HG03575 (cell line): Measurements from ENCODE around the gene PGC.

Source experiments
- ATAC-seq: cut with Tn5 transposase; IDR thresholded peaks from one replicate; pipeline ENCODE4 v1.9.1; 2021; ENCODE audit not compliant: unreplicated experiment, insufficient number of reproducible peaks, low FRiP score; ENCODE audit errors: extremely low read depth

PGC gene

DNA sequence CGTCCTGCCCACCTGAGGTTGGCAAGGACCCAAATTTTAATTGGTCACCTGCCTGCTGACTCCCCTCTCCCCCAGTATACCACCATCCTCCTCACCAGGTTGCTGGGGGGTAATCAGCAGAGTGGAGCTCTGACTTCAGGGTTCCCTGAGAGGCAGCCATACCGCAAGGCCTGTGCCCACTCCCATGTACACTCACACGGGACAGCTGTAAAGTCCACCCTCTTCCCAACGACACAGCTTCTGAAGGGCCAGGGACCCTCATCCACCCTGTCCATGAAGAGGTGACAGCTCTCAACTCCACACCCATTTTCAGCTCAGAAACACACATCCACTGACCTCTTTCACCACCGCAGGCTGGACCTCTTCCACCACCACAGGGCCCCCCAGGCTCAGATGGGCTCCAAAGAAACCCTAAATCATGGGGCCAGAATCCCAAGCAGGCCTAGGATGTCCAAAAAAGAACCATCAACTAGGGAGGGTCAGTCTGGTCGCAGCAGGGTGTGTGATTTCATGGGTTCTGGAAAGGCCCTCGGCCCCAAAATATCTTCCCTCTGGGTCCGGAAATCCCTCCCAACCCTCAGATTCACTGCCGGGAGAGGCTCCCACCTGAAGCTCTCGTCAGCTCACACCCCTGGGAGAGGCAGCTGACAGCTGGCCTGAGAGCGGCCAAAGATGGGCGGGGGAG, 41.7 kb downstream of the PGC start:
- no peak for ATAC-seq

DNA sequence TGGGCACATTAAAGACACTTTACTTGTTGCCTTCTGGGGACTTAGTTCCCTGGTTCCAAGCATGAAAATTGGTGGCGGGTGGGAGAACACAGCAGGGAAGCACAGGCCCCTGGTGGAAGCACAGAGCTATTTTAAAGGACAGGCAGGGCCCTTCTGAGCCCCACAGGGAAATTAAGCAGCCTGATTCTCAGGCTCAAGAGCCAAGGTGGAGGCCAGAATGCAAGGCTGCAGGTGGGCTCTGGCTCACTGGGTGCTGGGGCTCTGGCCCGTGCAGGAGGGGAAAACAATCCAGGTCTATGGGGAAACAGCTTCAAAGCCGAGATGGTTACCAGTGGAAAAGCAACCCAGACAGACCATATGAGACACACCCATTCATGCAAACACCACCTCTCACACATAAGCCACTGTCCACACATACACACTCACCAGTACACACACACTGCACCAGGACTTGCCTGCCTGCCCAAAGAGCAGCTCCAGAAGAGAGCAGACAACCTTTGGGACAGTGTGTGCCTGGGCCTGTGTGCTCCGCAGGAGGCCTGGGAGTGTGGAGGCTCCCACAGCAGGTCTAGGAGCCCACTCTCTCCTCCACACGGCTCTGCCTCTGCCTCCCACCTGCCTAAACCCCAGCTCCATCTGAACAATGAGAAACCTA, 42.4 kb downstream of the PGC start:
- ATAC-seq = no peak

DNA sequence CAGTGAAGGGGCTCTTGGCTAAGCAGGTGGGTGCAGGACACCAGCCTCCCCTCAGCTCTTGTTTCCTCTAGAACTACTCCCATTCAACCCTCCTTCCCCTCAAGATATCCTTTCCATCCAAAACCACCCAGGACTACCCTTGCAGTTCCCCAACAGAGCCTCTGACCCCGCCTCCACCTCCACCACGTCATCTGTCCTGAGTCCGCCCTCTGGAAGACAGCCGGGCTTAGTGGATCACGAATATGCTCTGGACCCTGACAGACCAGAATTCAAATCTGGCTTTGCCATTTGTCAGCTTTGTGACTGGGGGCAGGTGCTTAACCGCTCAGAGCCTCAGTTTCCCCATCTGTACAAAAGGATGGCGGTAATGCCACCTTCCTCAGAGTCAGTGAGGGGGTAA, 43.2 kb downstream of the PGC start:
- ATAC-seq = no peak

DNA sequence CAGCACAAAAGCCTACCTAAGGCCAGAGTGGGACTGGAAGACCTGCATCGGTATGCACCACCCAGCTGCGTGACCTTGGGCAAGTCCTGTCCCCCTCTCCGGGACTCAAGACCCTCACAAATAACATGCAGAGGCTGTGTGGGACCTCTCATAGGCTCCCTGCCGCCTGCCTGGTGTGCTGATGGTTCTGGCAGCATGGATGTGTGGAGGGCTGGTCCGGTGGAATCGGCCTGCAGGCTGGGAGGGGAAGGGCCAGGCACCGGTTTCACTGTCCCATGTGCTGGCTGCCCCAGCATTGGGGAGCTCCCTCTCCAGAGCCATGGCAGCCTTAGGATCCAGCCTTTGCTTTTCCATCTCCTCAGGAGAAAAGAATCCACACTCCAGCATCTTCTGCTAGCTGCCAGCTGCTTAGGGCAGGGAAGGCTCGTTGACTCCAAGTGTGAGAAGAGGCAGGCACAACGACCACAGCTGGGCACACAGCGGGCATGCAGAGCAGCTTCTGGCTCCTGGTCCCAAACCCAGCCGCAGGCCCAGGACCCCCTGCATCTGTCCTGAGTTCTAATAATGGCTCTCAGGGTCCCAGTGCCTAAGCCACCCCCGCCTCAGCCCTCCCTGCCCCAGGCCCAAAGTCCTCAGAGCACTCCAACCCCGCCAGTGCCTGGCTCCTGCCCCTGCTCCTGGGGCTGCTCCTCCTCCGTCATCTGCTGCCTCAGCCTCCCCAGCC, 44.3 kb downstream of the PGC start:
- ATAC-seq = no peak

DNA sequence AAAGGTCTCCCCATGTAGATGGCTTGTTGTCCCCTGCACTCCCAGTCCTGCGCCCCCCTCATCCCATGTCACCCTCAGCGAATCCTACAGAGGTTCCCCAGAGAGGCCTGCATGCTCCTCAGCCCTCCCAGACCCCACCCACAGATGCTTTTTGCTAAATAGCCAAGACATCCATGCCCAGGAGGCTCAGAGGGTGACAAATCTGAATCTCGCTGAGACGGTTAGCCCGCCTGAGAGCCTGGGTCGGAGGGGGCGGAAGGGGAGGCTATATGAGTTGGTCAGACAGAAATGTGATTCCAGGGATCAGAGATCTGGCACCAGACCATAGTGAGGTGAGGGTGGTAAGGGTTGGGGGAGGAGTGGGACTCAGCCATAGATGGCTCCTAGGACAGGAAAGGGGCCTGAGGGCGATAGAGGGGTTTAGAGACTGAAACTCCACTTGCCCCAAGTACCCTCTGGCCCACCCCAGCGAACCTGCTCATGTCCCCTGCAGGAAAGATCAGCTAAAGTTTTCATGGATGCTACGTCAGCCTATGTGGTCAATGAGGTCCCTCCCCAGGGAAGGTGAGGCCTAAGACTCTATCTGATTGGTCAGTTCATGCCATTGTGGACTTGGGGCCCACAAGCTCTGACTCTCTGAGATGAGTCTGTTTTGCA, 45.0 kb downstream of the PGC start:
- no peak for ATAC-seq

DNA sequence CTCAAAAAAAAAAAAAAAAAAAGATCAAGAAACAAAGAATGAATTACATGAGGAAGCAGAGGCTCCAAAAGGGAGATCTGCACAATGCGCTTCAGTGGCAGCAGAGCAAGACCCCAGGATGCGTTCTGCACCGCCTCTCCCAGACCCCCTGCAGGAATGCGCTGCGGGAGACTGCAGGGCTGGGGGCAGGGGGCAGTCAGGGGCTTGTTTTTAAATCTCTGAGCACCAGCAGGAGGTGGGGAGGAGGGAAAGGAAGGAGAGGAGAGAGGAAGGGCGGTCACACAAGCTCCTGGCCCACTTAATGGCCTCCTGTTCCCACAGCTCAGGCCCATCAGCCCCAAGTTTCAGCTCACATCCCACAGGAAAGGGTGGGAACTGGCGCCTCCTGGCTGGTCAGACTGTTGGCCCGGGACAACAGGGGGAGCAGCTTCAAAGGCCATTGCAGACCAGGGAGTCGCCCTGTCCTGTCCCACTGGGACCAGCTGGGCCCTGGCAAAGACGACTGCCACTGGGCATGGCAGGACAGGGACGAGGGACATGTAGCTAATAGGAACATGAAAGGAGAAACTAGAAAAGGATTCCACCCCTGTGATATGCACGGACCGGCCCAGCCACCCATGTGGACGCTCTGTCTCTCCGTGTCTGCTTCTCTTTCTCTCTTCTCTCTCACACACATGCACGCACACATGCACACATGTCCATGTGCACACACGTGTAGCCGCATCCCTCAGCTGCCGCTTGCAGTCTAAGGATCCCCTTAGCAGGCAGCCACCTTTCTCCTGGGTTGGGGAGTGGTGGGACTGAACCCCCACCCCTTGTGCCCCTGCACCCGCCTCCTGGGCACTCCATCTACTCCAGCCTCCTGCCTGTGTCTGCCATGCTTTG, 46.5 kb downstream of the PGC start:
- no peak for ATAC-seq

DNA sequence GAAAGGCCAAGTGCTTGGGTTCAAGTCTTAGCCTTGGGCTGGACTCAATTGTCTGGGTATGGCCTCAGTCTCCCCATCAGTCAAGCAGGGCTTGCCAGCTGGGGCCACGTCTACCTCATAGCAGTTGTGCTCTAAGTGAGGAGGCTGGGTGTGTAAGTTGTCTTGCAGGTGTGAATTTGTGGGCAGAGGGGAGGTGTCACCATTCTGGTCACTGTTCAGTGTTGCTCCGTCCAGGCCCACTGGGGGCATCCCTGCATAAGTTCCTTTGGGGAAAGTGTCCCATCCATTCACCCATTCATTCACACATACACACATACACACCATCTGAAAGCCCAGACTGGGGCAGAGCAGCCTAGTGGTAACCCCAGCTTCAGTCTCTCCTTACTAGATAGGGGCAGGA, 48.1 kb downstream of the PGC start:
- no peak for ATAC-seq

DNA sequence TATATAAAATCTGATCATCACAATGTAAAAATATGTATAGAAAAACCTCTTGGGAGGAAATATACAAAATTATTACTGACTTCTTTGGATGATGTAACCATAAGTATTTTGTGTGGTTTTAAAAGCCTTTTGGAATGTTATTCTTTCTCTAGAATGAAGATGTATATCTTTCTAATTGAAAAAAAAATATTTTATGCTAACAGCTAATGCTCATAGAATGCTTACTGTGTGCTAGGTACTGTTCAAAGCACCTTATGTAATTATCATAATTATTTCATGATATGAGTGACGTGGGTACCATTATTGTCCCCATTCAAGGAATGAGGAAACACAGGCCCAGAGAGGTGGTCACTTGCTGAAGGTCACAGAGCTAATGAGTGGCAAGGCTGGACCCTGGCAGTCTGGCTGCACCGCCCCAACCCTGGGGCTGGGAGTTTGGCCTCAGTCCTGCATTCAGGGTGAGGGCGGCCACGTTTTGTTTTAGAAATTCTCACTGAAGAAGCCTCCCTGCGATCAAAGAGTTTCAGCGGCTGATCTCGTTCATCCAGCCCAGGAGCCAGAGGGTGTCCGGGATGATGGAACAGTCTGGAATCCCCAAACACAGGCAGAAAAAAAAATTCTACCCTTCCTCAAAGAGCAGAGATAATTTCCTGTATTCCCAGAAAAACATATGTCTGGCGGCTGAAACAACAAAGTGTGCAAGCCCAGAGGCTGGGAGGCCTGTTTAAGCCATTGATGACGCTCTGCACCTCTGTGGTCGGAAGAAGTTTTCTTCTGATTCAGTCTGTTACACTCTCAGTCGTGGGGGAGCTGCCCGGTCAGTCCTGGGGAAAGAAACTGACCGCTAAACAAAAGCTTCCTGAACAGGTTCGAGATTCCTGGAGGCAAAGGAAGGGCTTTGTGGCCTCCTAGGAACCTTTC, 49.1 kb downstream of the PGC start:
- no peak for ATAC-seq

DNA sequence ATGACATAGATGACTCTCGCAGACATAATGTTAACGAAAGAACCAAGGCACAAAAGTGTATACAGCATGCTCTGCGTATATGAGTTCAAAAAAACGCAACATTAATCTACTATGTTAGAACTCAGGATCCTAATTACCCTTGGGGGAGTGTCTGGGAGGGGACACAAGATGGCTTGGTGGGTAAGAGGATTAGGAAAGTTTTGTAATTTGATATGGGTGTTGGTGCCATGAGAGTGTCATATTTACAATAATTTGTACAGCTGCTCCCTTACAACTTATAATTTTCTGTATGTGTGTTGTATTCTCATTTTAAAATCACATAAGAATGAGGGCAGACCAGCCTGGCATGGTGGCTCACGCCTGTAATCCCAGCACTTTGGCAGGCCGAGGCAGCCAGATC, 50.4 kb downstream of the PGC start:
- no peak for ATAC-seq

DNA sequence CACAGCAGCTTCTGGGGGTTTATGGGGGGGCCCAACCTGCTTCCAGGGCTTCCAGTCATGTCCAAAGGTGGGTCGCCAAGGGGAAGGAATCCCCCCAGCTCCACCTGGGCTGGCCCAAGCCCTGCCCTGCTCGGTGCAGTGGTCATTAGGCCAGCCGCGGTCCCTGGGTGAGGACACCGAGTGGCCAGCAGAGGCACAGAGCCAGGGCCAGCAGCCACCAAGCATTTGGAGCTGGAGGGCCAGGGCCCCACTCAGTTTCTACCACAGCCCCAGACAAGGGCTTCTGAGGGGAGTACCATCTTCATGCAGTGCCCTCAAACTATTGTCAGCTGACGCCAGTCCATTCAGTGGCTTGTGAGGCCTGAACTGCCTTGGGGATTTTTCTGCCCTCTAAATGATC, 51.4 kb downstream of the PGC start:
- no peak for ATAC-seq

DNA sequence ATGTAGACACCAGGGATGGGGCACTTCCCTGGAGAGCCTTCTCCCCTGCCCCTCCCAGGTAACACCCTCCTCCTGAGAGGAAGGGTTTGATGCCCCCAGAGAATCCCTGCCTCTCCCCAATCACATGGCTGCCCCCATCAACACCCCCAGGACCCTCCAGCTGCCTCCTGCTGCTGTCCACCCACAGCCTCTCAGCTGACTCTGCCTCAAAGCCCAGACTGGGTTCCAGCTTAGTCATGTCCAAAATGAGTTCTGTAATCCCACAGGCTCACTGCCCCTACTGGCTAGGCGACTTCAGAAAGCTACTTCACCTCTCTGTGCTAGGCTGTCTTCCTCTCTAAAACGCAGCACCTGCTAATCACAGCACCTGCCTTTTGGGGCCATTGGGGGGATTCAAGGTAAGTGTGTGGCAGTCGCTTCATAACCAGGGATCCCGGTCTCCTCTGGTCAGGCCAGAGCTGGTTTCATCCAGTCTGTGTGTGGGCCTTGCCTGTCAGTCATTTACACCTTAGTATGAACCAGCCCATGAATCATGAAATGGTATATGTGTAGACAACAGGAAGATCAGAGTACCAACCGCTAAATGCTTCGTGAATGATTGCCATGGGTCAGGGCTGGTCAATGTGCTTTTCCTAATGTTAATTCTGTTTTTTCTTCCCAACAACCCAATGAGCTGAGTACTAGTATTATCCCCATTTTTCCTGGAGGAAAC, 52.2 kb downstream of the PGC start:
- ATAC-seq = no peak

DNA sequence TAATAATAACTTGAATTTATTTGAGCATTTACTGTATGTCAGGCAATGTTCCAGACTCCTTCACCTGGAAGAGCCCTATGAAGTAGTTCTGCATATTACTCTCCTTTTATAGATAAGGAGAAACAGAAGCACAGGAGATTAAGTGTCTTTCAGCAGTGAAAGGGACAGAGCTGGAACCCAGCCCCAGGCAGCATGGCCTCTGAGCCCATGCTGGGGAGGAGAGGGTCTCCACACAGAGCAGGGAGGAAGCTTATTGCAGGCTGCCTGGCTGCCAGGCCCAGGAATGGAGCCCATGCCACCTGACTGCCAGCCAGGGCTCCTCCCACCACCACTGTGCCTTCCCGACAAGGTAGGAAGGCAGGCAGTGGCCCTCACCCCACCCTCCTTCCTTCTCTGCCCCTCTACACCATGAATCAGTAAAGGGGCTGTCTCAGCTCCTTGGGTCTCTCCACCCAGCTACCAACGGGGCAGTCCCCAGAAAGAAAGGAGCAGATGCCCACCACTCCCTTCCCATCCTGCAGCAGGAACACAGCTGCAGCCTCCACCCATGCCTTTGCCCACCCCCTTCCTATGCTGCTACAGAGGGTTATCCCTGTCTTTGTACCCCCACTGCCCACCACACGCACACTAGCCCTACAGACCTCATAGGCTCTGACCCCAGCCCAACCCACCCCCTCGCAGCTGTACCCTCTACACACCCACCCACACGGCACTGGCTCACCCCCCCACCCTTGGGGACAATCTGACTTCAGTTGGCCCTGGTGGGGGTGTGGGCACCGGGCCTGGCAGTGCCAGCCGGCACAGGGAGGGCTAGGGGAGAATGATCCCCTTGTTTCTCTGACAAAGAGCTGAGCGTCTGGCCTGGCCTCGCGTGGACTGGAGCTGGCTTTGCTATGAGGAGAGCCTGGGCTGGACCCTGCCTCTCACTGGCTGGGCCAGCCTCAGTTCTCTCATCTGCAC, 53.6 kb downstream of the PGC start:
- no peak for ATAC-seq

DNA sequence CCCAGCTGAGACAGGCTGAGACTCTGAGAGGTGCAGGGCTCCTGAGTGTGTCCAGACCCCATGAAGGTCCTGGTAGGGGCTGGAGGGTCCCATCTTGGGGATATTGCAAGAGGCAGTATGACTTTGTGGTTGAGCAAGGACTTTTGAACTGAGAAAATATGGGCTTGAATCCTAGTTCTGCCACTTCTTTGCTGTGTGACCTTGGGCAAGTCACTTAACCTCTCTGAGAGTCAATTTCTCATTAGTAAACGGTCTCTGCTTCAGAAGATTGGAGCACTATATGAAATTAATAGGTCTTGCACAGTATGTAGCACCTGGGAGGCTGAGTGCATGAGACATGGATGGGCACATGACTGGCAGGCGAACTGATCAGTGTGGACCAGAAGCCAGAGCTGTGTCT, 54.5 kb downstream of the PGC start:
- ATAC-seq = no peak

DNA sequence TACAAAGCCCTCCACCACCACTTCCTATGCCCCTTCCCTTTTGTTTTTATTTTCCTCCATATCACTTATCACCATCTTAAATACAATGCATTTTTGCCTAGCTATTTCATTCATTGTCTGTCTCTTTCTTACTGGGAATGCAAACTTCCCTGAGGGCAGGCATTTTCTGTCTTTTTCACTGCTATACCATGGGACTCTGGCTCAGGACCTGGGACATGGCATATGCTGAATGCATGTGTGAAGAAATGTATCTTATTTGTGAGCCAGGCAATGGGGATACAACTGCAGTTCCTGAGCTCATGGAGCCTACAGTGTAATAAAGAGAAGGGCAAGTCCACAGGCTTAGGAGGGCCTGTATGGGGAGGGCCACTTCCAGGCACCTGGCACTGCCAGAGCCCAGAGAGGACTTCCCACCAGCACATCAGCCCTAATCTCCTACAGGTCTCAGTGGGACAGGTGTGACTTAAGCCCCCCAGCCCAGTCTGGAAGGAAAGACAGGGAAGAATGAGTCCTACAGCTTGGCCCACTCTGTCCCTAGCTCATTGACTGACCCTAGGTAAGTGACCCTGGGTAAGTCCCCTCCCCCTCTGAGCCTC, 55.0 kb downstream of the PGC start:
- no peak for ATAC-seq

DNA sequence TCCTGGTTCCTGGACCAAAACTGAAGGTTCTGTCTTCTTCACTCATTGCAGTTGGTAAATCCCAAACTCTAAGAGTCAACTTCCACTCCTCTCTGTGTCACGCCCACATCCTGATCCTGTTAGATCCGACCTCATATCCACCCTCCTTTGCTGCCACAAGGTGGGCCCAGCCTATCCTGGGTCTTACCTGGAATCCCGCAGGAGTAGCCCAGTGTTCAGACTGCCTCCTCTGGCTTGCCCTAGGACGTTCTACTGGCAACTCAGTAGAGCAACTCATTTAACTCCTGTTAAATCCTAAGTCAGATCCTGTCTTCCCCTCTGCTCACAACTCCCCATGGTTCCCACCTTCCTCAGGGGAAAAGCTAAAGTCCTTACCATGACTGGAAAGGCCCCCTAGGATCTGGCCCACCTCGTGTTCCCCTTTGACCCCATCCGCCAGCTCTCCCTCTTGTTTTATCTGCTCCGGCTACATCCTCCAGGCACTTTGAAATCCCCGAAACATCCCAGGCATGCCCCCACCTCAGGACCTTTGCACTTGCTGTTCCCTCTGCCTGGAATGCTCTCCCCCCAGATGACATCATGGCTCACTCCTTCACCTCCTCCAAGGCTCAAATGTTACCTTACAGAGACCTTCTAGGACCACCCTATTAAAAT, 55.6 kb downstream of the PGC start:
- ATAC-seq = no peak
